ENCODE results near the gene ZNF302.

GRCh38 chr19:34633802-34634201 is 43.7 kb upstream of the ZNF302 start:
- TF ChIP-seq POLR2A (IDR thresholded peaks at IDR 0.05) (no peak), POLR2AphosphoS5 (IDR thresholded peaks at IDR 0.05) (no peak), CTCF (IDR thresholded peaks at IDR 0.05) (no peak)
